Measurements from ENCODE around the gene STMN3.

- TF ChIP-seq TCF7L2 (IDR thresholded peaks at IDR 0.05; ENCODE audit: low read depth, low read length) = no peak
- TF ChIP-seq, protein P1, sequence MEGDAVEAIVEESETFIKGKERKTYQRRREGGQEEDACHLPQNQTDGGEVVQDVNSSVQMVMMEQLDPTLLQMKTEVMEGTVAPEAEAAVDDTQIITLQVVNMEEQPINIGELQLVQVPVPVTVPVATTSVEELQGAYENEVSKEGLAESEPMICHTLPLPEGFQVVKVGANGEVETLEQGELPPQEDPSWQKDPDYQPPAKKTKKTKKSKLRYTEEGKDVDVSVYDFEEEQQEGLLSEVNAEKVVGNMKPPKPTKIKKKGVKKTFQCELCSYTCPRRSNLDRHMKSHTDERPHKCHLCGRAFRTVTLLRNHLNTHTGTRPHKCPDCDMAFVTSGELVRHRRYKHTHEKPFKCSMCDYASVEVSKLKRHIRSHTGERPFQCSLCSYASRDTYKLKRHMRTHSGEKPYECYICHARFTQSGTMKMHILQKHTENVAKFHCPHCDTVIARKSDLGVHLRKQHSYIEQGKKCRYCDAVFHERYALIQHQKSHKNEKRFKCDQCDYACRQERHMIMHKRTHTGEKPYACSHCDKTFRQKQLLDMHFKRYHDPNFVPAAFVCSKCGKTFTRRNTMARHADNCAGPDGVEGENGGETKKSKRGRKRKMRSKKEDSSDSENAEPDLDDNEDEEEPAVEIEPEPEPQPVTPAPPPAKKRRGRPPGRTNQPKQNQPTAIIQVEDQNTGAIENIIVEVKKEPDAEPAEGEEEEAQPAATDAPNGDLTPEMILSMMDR (IDR thresholded peaks at IDR 0.05) = no peak
- TF ChIP-seq, protein P2, sequence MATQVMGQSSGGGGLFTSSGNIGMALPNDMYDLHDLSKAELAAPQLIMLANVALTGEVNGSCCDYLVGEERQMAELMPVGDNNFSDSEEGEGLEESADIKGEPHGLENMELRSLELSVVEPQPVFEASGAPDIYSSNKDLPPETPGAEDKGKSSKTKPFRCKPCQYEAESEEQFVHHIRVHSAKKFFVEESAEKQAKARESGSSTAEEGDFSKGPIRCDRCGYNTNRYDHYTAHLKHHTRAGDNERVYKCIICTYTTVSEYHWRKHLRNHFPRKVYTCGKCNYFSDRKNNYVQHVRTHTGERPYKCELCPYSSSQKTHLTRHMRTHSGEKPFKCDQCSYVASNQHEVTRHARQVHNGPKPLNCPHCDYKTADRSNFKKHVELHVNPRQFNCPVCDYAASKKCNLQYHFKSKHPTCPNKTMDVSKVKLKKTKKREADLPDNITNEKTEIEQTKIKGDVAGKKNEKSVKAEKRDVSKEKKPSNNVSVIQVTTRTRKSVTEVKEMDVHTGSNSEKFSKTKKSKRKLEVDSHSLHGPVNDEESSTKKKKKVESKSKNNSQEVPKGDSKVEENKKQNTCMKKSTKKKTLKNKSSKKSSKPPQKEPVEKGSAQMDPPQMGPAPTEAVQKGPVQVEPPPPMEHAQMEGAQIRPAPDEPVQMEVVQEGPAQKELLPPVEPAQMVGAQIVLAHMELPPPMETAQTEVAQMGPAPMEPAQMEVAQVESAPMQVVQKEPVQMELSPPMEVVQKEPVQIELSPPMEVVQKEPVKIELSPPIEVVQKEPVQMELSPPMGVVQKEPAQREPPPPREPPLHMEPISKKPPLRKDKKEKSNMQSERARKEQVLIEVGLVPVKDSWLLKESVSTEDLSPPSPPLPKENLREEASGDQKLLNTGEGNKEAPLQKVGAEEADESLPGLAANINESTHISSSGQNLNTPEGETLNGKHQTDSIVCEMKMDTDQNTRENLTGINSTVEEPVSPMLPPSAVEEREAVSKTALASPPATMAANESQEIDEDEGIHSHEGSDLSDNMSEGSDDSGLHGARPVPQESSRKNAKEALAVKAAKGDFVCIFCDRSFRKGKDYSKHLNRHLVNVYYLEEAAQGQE (IDR thresholded peaks at IDR 0.05; ENCODE audit: insufficient read depth in 1 of 2, low read depth in 2 of 2, low read length in 1 of 2) = no peak
- no peak for TF ChIP-seq POLR2AphosphoS5 (IDR thresholded peaks at IDR 0.05; ENCODE audit: low read depth, low read length)
These were observed 55.4 kb downstream of the STMN3 start for GRCh38 chr20:63597651-63598478.
